Neutrophil (primary cell): Measurements from ENCODE around the gene WDR70.

Experiments used
- H3K27ac ChIP-seq: fragments of 200-600 bp; sonication (generic); 2 replicates; pipeline ENCODE4 v1.5.1; 2016; ENCODE audit warnings: mild to moderate bottlenecking, moderate library complexity
- H3K27me3 ChIP-seq: fragments of 200-600 bp; sonication (generic); 2 replicates; pipeline ENCODE4 v1.6.0; 2016; ENCODE audit warnings: mild to moderate bottlenecking
- H3K36me3 ChIP-seq: fragments of 200-600 bp; sonication (generic); 2 replicates; pipeline ENCODE4 v1.5.1; 2017
- H3K4me1 ChIP-seq, 2 experiments: fragments of 200-600 bp in 1 of 2; sonication (generic) in 1 of 2; 1 replicate in 1 of 2; 2 replicates in 1 of 2; pipeline versions ENCODE4 v1.5.1 to v1.6.1; 2013 to 2016; ENCODE audit warnings: low read depth in 1 of 2, low read length in 1 of 2, mild to moderate bottlenecking in 1 of 2, moderate library complexity in 1 of 2; ENCODE audit not compliant: control insufficient read depth in 1 of 2, insufficient read depth in 1 of 2
- H3K4me3 ChIP-seq, 2 experiments: fragments of 200-600 bp in 1 of 2; sonication (generic) in 1 of 2; 1 replicate in 1 of 2; 2 replicates in 1 of 2; pipeline ENCODE4 v1.5.1; 2013 to 2016; ENCODE audit warnings: low read depth in 1 of 2, low read length in 1 of 2, mild to moderate bottlenecking in 1 of 2, moderate library complexity in 1 of 2
- H3K9me3 ChIP-seq: fragments of 200-600 bp; sonication (generic); 2 replicates; pipeline ENCODE4 v1.5.1; 2016
- CTCF ChIP-seq: fragments of 200-600 bp; sonication (generic); IDR thresholded peaks from 2 replicates; pipeline ENCODE4 v1.5.1; 2016; ENCODE audit warnings: antibody characterized with exemption

WDR70 gene

GRCh38 chr5:37740331-37741066, 361.4 kb downstream of the WDR70 start:
- no peaks in the 10 kb centered on the region for H3K27me3 ChIP-seq
- H3K36me3 ChIP-seq, result no peaks in the 10 kb centered on the region
- H3K27ac ChIP-seq, result no peak overlapping the region
- TF ChIP-seq CTCF, result no peak
- no peaks in the 10 kb centered on the region for H3K9me3 ChIP-seq
- H3K4me3 ChIP-seq, result no peak overlapping the region
- H3K4me1 ChIP-seq, result no peaks in the 10 kb centered on the region

GRCh38 chr5:37742111-37742510, 363.0 kb downstream of the WDR70 start:
- H3K36me3 ChIP-seq, result no peaks in the 10 kb centered on the region
- TF ChIP-seq CTCF, result no peak
- no peak overlapping the region for H3K27ac ChIP-seq
- H3K9me3 ChIP-seq, result no peaks in the 10 kb centered on the region
- H3K4me1 ChIP-seq, result no peaks in the 10 kb centered on the region
- H3K4me3 ChIP-seq, result no peak overlapping the region
- no peaks in the 10 kb centered on the region for H3K27me3 ChIP-seq

GRCh38 chr5:37751227-37751626, 372.1 kb downstream of the WDR70 start:
- Histone ChIP-seq H3K4me1 (no peaks in the 10 kb centered on the region), H3K9me3 (no peaks in the 10 kb centered on the region), H3K4me3 (no peak overlapping the region), H3K27ac (no peak overlapping the region), H3K36me3 (no peaks in the 10 kb centered on the region), H3K27me3 (no peaks in the 10 kb centered on the region)
- no peak for TF ChIP-seq CTCF

- Histone ChIP-seq H3K4me1 (no peaks in the 10 kb centered on the region), H3K27ac (no peak overlapping the region), H3K36me3 (no peaks in the 10 kb centered on the region), H3K9me3 (no peaks in the 10 kb centered on the region), H3K4me3 (no peak overlapping the region), H3K27me3 (no peaks in the 10 kb centered on the region)
- no peak for TF ChIP-seq CTCF
These were observed 375.9 kb downstream of the WDR70 start for GRCh38 chr5:37754976-37755375.

GRCh38 chr5:37755581-37755980, 376.5 kb downstream of the WDR70 start:
- Histone ChIP-seq H3K36me3 (no peaks in the 10 kb centered on the region), H3K4me1 (no peaks in the 10 kb centered on the region), H3K9me3 (no peaks in the 10 kb centered on the region), H3K4me3 (no peak overlapping the region), H3K27me3 (no peaks in the 10 kb centered on the region), H3K27ac (no peak overlapping the region)
- TF ChIP-seq CTCF, result no peak
